Activated T-cell treated with anti-CD3 and anti-CD28 coated beads, Interleukin-2, amount 50 U/mL, for 24 hours (primary cell): ENCODE data around the gene PERP.
"Not testable (repeated sequence)": the region's sequence is repeated elsewhere in the genome, so short reads cannot be mapped to it uniquely, and the experiment has no call there.

Experiments used
- DNase-seq: peaks from one replicate; pipeline ENCODE4 v3.0.0-alpha.2; 2020
- H3K27ac Mint-ChIP-seq: 2 replicates; pipeline ENCODE4 v1.8.0; 2020; ENCODE audit warnings: mild to moderate bottlenecking, mixed read lengths
- H3K27me3 Mint-ChIP-seq: 2 replicates; pipeline ENCODE4 v1.8.0; 2020; ENCODE audit warnings: mixed read lengths
- H3K36me3 Mint-ChIP-seq: 2 replicates; pipeline ENCODE4 v1.8.0; 2020; ENCODE audit warnings: low read depth, mixed read lengths
- H3K4me1 Mint-ChIP-seq: 2 replicates; pipeline ENCODE4 v1.8.0; 2020; ENCODE audit warnings: low read depth, mixed read lengths
- H3K4me3 Mint-ChIP-seq: 2 replicates; pipeline ENCODE4 v1.8.0; 2020; ENCODE audit warnings: mild to moderate bottlenecking, moderate library complexity, mixed read lengths
- H3K9me3 Mint-ChIP-seq: 2 replicates; pipeline ENCODE4 v1.8.0; 2020; ENCODE audit warnings: mixed read lengths

Gene PERP

GRCh38 chr6:138093632-138094031, 13.6 kb downstream of the PERP start:
- DNase-seq = no peak
- no peak overlapping the region for H3K27ac Mint-ChIP-seq
- peaks cover 6% of the 10 kb centered on the region for H3K36me3 Mint-ChIP-seq
- no peaks in the 10 kb centered on the region for H3K4me1 Mint-ChIP-seq
- H3K9me3 Mint-ChIP-seq = peaks cover 4% of the 10 kb centered on the region
- H3K4me3 Mint-ChIP-seq = no peak overlapping the region
- H3K27me3 Mint-ChIP-seq = peaks cover 15% of the 10 kb centered on the region

- Mint-ChIP-seq H3K27ac (no peak overlapping the region), H3K27me3 (peaks cover 11% of the 10 kb centered on the region), H3K4me3 (no peak overlapping the region), H3K36me3 (peaks cover 6% of the 10 kb centered on the region), H3K4me1 (peaks cover 2% of the 10 kb centered on the region), H3K9me3 (no peaks in the 10 kb centered on the region)
- DNase-seq = no peak
These were observed 14.5 kb downstream of the PERP start for GRCh38 chr6:138092686-138093085.

DNA sequence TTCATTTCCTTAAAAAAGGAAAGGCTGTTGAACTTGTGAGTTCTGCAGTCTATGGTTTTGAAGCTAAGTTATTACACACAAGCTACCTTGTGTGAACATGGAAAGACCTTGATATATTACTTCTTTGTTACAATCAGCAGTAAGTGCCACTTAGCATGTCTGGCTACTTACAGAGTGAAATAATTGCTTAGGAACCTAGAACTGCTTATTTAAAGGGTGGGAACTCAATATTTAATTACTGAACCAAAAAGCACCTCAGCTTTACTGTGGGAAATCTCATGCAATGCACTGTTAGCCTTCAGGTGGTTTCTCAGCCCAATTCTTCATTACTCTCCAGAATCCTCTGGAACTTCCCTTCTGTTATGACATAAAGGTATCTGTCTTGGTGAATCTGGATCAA, 17.9 kb downstream of the PERP start:
- peaks cover 2% of the 10 kb centered on the region for H3K4me1 Mint-ChIP-seq
- no peaks in the 10 kb centered on the region for H3K9me3 Mint-ChIP-seq
- DNase-seq = no peak
- H3K36me3 Mint-ChIP-seq = no peaks in the 10 kb centered on the region
- no peak overlapping the region for H3K27ac Mint-ChIP-seq
- peaks cover 18% of the 10 kb centered on the region for H3K27me3 Mint-ChIP-seq
- H3K4me3 Mint-ChIP-seq = no peak overlapping the region

DNA sequence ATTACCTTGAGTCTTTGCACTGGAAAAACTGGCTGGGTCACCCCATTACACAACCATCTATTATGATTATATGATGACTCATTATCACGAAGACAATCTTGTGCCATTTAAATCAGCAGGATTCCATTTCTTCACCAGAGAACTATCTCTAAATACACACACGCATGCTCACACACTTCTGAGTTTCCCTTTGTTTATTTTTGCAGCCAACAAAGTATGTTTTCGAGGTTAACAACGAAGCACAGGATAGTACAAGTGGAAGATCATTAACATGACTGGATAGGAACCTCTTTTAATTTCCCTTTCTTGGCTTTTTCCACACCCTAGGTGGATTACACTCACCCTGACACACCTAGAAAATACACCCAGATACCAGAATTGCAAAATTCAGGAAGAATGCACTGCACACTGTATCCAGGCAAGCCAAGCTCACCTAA, 18.9 kb downstream of the PERP start:
- H3K27ac Mint-ChIP-seq = no peak overlapping the region
- no peaks in the 10 kb centered on the region for H3K36me3 Mint-ChIP-seq
- peaks cover 2% of the 10 kb centered on the region for H3K4me1 Mint-ChIP-seq
- no peak overlapping the region for H3K4me3 Mint-ChIP-seq
- DNase-seq = no peak
- H3K9me3 Mint-ChIP-seq = no peaks in the 10 kb centered on the region
- H3K27me3 Mint-ChIP-seq = peaks cover 19% of the 10 kb centered on the region

DNA sequence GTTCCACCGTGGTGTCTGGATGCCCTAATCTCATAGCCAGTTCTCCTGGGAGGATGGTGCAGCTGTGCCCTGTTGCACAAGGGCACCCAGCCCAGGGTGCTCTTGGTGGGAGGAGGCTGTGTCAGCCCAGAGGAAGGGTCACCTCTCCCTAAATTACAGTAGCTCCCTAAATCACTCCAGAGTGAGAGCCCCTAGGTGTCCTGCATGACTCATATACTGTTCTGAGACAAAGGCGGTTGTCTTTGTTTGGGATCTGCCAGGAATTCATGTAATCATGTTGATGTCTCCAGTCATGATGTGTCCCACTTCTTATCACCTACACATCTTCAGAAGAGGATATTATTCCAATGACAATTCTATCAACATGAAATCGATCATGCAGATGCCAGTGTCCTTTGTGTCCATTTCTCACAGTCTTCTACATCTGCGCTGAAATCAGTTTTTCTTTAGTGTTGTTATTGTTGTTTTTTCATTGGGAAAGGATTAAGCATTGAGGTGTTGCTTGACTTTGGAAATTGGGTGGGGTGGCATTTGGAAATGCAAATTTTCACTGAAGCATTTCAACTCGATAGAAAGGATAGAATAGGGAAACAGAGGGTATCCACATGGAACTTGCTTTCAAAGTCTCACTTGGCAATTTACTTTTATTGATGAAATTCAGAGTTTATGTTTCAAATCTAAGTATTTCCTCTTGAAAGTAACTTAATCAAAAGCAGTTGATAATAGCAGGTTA, 19.5 kb downstream of the PERP start:
- no peak overlapping the region for H3K4me3 Mint-ChIP-seq
- no peak overlapping the region for H3K27ac Mint-ChIP-seq
- H3K4me1 Mint-ChIP-seq = peaks cover 2% of the 10 kb centered on the region
- no peaks in the 10 kb centered on the region for H3K9me3 Mint-ChIP-seq
- H3K36me3 Mint-ChIP-seq = no peaks in the 10 kb centered on the region
- peaks cover 19% of the 10 kb centered on the region for H3K27me3 Mint-ChIP-seq
- no peak for DNase-seq

DNA sequence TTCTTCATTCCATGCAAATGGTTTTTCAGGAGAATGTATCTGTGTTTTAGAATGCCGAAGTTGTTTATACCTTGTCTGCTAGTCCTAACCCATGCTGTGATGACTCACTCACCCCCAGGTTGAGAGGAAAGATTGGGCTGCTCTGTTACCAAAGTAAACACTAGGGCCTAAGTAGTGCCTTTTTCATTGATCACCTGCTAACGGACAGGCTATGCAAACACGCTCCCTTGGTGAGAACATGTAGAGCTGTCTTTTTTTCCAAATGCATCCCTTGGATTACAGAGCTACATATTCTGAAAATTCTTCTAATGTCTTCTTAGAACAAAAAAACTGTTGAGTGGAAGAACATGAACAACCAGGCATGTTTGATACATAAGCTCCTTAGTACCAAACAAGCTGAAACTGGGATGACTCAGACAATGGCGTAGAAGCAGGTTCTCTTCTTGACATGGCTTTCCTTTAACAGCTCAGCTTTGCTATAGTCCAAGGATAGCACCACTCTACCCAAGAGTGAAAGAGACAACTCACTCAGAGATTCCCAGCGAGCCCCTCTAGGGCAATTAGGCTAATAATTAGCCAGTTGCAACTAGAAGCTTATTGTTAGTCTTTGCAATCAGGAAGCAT, 20.5 kb downstream of the PERP start:
- Mint-ChIP-seq H3K27me3 (peaks cover 24% of the 10 kb centered on the region), H3K27ac (no peak overlapping the region), H3K4me3 (no peak overlapping the region), H3K9me3 (no peaks in the 10 kb centered on the region), H3K4me1 (peaks cover 2% of the 10 kb centered on the region), H3K36me3 (no peaks in the 10 kb centered on the region)
- no peak for DNase-seq

- Mint-ChIP-seq H3K27ac (no peak overlapping the region), H3K4me1 (peaks cover 2% of the 10 kb centered on the region), H3K9me3 (no peaks in the 10 kb centered on the region), H3K4me3 (no peak overlapping the region), H3K36me3 (no peaks in the 10 kb centered on the region), H3K27me3 (peaks cover 26% of the 10 kb centered on the region)
- no peak for DNase-seq
These were observed 21.4 kb downstream of the PERP start for GRCh38 chr6:138085839-138086222.

GRCh38 chr6:138084904-138085838, 22.0 kb downstream of the PERP start:
- Mint-ChIP-seq H3K4me1 (peaks cover 2% of the 10 kb centered on the region), H3K27ac (no peak overlapping the region), H3K36me3 (no peaks in the 10 kb centered on the region), H3K9me3 (no peaks in the 10 kb centered on the region), H3K4me3 (no peak overlapping the region), H3K27me3 (peaks cover 31% of the 10 kb centered on the region)
- DNase-seq = no peak

- Mint-ChIP-seq H3K27ac (no peak overlapping the region), H3K4me1 (no peaks in the 10 kb centered on the region), H3K4me3 (no peak overlapping the region), H3K9me3 (no peaks in the 10 kb centered on the region), H3K36me3 (no peaks in the 10 kb centered on the region), H3K27me3 (peaks cover 47% of the 10 kb centered on the region)
- DNase-seq = no peak
These were observed 25.0 kb downstream of the PERP start for GRCh38 chr6:138082232-138082631.

DNA sequence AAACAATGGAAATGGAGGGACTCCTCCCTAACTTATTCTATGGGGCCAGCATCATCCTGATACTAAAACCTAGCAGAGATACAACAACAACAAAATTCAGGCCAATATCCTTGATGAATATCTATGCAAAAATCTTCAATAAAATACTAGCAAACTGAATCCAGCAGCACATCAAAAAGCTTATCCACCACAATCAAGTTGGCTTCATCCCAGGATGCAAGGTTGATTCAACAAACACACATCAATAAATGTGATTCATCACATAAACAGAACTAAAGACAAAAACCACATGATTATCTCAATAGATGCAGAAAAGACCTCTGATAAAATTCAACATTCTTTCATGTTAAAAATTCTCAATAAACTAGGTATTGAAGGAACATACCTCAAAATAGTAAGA, 27.7 kb downstream of the PERP start:
- H3K4me3 Mint-ChIP-seq, H3K36me3 Mint-ChIP-seq, DNase-seq, H3K27ac Mint-ChIP-seq, H3K9me3 Mint-ChIP-seq, H3K4me1 Mint-ChIP-seq: not testable (repeated sequence)
- H3K27me3 Mint-ChIP-seq = peaks cover 65% of the 10 kb centered on the region

DNA sequence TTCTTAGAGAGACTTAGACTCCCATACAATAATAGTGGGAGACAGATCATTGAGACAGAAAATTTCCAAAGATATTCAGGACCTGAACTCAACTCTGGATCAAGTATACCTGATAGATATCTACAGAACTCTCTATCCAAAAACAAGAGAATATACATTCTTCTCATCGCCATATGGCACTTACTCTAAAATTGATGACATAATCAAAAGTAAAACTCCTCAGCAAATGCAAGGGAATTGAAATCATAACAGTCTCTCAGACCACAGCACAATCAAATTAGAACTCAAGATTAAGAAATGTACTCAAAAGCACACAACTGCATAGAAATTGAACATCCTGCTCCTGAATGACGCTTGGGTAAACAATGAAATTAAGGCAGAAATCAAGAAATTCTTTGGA, 28.7 kb downstream of the PERP start:
- Mint-ChIP-seq H3K27me3 (peaks cover 70% of the 10 kb centered on the region), H3K36me3 (no peaks in the 10 kb centered on the region), H3K27ac (no peak overlapping the region), H3K4me1 (no peaks in the 10 kb centered on the region), H3K9me3 (peaks cover 8% of the 10 kb centered on the region), H3K4me3 (no peak overlapping the region)
- no peak for DNase-seq

- DNase-seq = no peak
- H3K36me3 Mint-ChIP-seq = no peaks in the 10 kb centered on the region
- H3K27ac Mint-ChIP-seq = no peak overlapping the region
- H3K9me3 Mint-ChIP-seq = peaks cover 9% of the 10 kb centered on the region
- H3K4me1 Mint-ChIP-seq = no peaks in the 10 kb centered on the region
- H3K27me3 Mint-ChIP-seq = peaks cover 38% of the 10 kb centered on the region
- H3K4me3 Mint-ChIP-seq = no peak overlapping the region
These were observed 34.0 kb downstream of the PERP start for GRCh38 chr6:138073264-138073663.

DNA sequence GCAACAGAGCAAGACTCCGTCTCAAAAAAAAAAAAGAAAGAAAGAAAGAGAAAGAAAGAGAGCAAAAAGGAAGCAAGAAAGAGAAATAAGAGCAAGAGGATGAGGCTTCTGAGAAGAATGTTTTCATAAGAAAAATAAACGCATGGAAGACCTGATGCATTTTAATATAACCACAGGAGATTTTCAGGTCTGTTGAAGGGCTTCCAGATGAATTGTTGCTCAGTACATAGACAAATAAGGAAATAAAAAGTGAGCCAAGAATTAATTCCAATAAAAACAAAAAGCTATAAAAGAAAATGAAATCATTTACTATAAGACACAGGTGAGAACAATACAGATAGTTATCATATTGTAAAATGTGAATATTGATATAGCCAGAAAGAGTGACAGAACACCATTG, 43.5 kb downstream of the PERP start:
- DNase-seq = no peak
- no peaks in the 10 kb centered on the region for H3K36me3 Mint-ChIP-seq
- no peaks in the 10 kb centered on the region for H3K9me3 Mint-ChIP-seq
- H3K27me3 Mint-ChIP-seq = peaks cover 18% of the 10 kb centered on the region
- no peaks in the 10 kb centered on the region for H3K4me1 Mint-ChIP-seq
- H3K27ac Mint-ChIP-seq = no peak overlapping the region
- no peak overlapping the region for H3K4me3 Mint-ChIP-seq

GRCh38 chr6:138054982-138055381, 52.2 kb downstream of the PERP start:
- peaks cover 23% of the 10 kb centered on the region for H3K9me3 Mint-ChIP-seq
- H3K4me1 Mint-ChIP-seq = no peaks in the 10 kb centered on the region
- H3K27ac Mint-ChIP-seq = no peak overlapping the region
- H3K4me3 Mint-ChIP-seq = no peak overlapping the region
- peaks cover 73% of the 10 kb centered on the region for H3K27me3 Mint-ChIP-seq
- H3K36me3 Mint-ChIP-seq = no peaks in the 10 kb centered on the region
- DNase-seq = no peak

DNA sequence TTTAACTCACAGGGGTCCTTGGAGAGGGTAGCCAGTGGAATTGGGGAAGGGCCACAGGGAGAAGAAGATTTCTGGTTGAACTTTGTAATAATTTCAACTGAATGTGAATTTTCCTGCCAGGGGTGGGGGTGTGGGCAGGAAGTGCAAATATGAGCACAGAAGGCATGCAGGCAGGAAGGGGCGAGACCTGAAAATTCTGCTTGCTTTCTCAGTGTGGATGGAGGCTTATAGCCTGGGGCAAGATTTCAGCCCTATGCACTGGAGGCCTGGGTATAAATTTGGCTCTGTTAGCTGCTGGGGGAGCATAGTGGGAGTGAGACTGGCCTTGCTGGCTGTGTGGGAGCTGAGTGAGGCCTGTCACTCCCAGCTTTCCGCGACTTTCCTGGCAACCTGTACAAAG, 54.4 kb downstream of the PERP start:
- Mint-ChIP-seq H3K27ac (no peak overlapping the region), H3K4me3 (no peak overlapping the region), H3K36me3 (no peaks in the 10 kb centered on the region), H3K4me1 (no peaks in the 10 kb centered on the region), H3K9me3 (peaks cover 22% of the 10 kb centered on the region), H3K27me3 (peaks cover 61% of the 10 kb centered on the region)
- DNase-seq = no peak
